Stimulated activated CD4-positive, alpha-beta T cell treated with anti-CD3 and anti-CD28 coated beads, Interleukin-1b, Interleukin-23, amount 100 ng/mL, for 48 hours (primary cell): ENCODE data around the gene DPYSL4.
"Not testable (repeated sequence)": the region's sequence is repeated elsewhere in the genome, so short reads cannot be mapped to it uniquely, and the experiment has no call there.

Experiments
- DNase-seq: peaks from one replicate; pipeline ENCODE4 v3.0.0-alpha.2; 2020

The DPYSL4 gene

GRCh38 chr10:132209130-132209529 lies 22.4 kb downstream of the DPYSL4 start:
- no peak for DNase-seq

- no peak for DNase-seq
Observed at GRCh38 chr10:132209978-132210530, 23.3 kb downstream of the DPYSL4 start.

- DNase-seq, result no peak
Observed at GRCh38 chr10:132210766-132211165, 24.0 kb downstream of the DPYSL4 start.

- no peak for DNase-seq
Observed at GRCh38 chr10:132211246-132211645, 24.5 kb downstream of the DPYSL4 start.

GRCh38 chr10:132212816-132213215 lies 26.1 kb downstream of the DPYSL4 start:
- DNase-seq, result no peak

- no peak for DNase-seq
Observed at GRCh38 chr10:132213917-132214316, 27.2 kb downstream of the DPYSL4 start.

GRCh38 chr10:132216441-132216840 lies 29.7 kb downstream of the DPYSL4 start:
- not testable (repeated sequence) for DNase-seq

- no peak for DNase-seq
Observed at GRCh38 chr10:132219486-132219885, 32.7 kb downstream of the DPYSL4 start.

- no peak for DNase-seq
Observed at GRCh38 chr10:132220061-132220460, 33.3 kb downstream of the DPYSL4 start.

GRCh38 chr10:132220996-132221395 lies 34.2 kb downstream of the DPYSL4 start:
- not testable (repeated sequence) for DNase-seq

- DNase-seq, result no peak
Observed at GRCh38 chr10:132222726-132223125, 36.0 kb downstream of the DPYSL4 start.

- peak; percentile 76 for DNase-seq
Observed at GRCh38 chr10:132223156-132223590, 36.4 kb downstream of the DPYSL4 start.

GRCh38 chr10:132223611-132224342 lies 37.0 kb downstream of the DPYSL4 start:
- DNase-seq, result no peak

- no peak for DNase-seq
Observed at GRCh38 chr10:132224343-132225072, 37.8 kb downstream of the DPYSL4 start.

GRCh38 chr10:132225073-132225848 lies 38.5 kb downstream of the DPYSL4 start:
- no peak for DNase-seq

- DNase-seq, result no peak
Observed at GRCh38 chr10:132225849-132226205, 39.1 kb downstream of the DPYSL4 start.

GRCh38 chr10:132226586-132227405 lies 40.0 kb downstream of the DPYSL4 start:
- no peak for DNase-seq

GRCh38 chr10:132227851-132228390 lies 41.2 kb downstream of the DPYSL4 start:
- DNase-seq, result no peak

GRCh38 chr10:132228616-132229015 lies 41.9 kb downstream of the DPYSL4 start:
- DNase-seq, result no peak

GRCh38 chr10:132229096-132229495 lies 42.3 kb downstream of the DPYSL4 start:
- no peak for DNase-seq

GRCh38 chr10:132229834-132230556 lies 43.2 kb downstream of the DPYSL4 start:
- DNase-seq, result peak; percentile 44
